ENCODE results near the gene HDAC6.
"Not testable (repeated sequence)": the region's sequence is repeated elsewhere in the genome, so short reads cannot be mapped to it uniquely, and the experiment has no call there.

The HDAC6 gene

GRCh38 chrX:48826876-48827653 lies 25.2 kb downstream of the HDAC6 start:
- DNase-seq: no peak

GRCh38 chrX:48827654-48827968 lies 25.7 kb downstream of the HDAC6 start:
- DNase-seq: no peak

DNA sequence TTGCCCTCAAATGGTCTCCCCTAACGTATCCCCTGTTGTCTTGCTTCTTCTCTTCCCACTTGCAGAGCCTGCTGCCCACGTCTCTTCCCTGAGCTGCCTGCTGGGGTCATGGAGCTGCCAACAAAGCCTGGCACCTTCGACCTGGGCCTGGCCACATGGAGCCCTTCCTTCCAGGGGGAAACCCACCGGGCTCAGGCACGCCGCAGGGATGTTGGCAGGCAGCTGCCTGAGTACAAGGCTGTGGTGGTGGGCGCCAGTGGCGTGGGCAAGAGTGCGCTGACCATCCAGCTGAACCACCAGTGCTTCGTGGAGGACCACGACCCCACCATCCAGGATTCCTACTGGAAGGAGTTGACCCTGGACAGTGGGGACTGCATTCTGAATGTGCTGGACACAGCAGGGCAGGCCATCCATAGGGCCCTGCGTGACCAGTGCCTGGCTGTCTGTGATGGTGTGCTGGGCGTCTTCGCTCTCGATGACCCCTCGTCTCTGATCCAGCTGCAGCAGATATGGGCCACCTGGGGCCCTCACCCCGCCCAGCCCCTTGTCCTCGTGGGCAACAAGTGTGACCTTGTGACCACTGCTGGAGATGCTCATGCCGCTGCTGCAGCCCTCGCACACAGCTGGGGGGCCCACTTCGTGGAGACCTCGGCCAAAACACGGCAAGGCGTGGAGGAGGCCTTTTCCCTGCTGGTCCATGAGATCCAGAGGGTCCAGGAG lies 27.3 kb downstream of the HDAC6 start:
- no peak for DNase-seq

- DNase-seq: no peak
Measured at GRCh38 chrX:48831136-48831908, 29.5 kb downstream of the HDAC6 start.

GRCh38 chrX:48831909-48832291 lies 30.0 kb downstream of the HDAC6 start:
- DNase-seq: no peak

- DNase-seq: no peak
Measured at GRCh38 chrX:48833542-48834138, 31.8 kb downstream of the HDAC6 start.

GRCh38 chrX:48834383-48834709 lies 32.5 kb downstream of the HDAC6 start:
- DNase-seq: no peak

GRCh38 chrX:48835524-48836329 lies 33.9 kb downstream of the HDAC6 start, which contains the start of gene PCSK1N:
PCSK1N (minus strand) TSS chrX:48835610; CDS start chrX:48835532, 78 bp downstream.
- no peak for DNase-seq

DNA sequence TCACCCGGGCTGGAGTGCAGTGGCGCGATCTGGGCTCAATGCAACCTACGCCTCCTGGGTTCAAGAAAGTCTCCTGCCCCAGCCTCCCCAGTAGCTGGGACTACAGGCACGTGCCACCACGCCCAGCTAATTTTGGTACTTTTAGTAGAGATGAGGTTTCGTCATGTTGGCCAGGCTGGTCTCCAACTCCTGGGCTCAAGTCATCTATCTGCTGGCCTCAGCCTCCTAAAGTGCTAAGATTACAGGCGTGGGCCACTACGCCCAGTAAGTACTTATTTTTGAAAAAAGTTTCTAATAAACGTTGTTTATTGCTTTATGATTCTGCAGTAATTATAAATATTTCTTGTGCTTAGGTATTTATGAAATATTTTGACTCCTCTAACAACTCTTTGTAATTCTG lies 37.8 kb downstream of the HDAC6 start:
- DNase-seq: no peak

- DNase-seq: no peak
Measured at GRCh38 chrX:48848847-48849246, 47.0 kb downstream of the HDAC6 start.

- no peak for DNase-seq
Measured at GRCh38 chrX:48852857-48853256, 51.0 kb downstream of the HDAC6 start.

- not testable (repeated sequence) for DNase-seq
Measured at GRCh38 chrX:48853494-48853893, 51.6 kb downstream of the HDAC6 start.

GRCh38 chrX:48854121-48854804 lies 52.4 kb downstream of the HDAC6 start:
- not testable (repeated sequence) for DNase-seq

- DNase-seq: no peak
Measured at GRCh38 chrX:48854898-48855297, 53.0 kb downstream of the HDAC6 start.

DNA sequence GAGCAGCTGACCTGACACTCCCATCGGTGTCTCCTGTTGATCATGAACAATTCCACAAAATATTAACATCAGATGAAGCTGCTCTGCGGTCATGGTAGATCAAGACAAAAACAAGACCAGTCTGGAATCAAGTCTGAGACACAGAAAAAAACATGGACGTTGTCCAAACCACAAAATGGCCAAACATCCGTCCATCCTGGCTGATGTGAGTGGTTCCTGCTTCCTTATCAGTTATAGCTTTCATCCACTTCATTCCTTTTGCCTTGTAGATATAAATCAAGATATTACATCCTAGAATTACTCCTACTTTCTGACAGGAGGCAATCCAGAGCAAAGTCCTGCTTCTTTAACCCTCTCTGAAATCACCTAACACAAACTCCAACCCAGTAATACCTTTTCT lies 62.3 kb downstream of the HDAC6 start:
- no peak for DNase-seq

GRCh38 chrX:48872017-48872416 lies 70.2 kb downstream of the HDAC6 start:
- DNase-seq: not testable (repeated sequence)

Data from GDM1 (cell line).